Liver (tissue), 9 donors: ENCODE measurements around the gene CRYBG1. TPM values are rescaled to one million over a fixed set of nuclear protein-coding genes. Genes with fewer than 3 reads are reported as not detected.

Experiments used
- DNase-seq: peaks from one replicate; pipeline ENCODE4 v3.0.0-alpha.2; 2017; ENCODE audit warnings: low spot score
- H3K27ac ChIP-seq, 2 donors: one replicate each; pipeline ENCODE4 v1.7.0; 2013; ENCODE audit warnings: inconsistent platforms in 2 of 2, low read length in 2 of 2, control low read depth in 1 of 2, low read depth in 1 of 2, mild to moderate bottlenecking in 1 of 2
- H3K27me3 ChIP-seq, 4 donors: one replicate each; pipeline versions ENCODE4 v1.6.1 to v1.7.0; 2013; ENCODE audit warnings: low read length in 3 of 4, inconsistent platforms in 1 of 4, mild to moderate bottlenecking in 1 of 4, moderate library complexity in 1 of 4; ENCODE audit not compliant: control insufficient read depth in 4 of 4, insufficient read depth in 4 of 4
- H3K36me3 ChIP-seq, 4 donors: one replicate each; pipeline versions ENCODE4 v1.6.1 to v1.7.0; 2013; ENCODE audit warnings: low read length in 3 of 4, mild to moderate bottlenecking in 3 of 4, low read depth in 1 of 4, moderate library complexity in 1 of 4; ENCODE audit not compliant: control insufficient read depth in 4 of 4, insufficient read depth in 3 of 4
- H3K4me1 ChIP-seq, 4 donors: one replicate each; pipeline versions ENCODE4 v1.6.1 to v1.7.0; 2013; ENCODE audit warnings: low read length in 3 of 4, mild to moderate bottlenecking in 3 of 4, moderate library complexity in 1 of 4; ENCODE audit not compliant: control insufficient read depth in 4 of 4, insufficient read depth in 4 of 4
- H3K4me3 ChIP-seq, 3 donors: one replicate each; pipeline versions ENCODE4 v1.6.1 to v1.7.0; 2013; ENCODE audit warnings: low read length in 3 of 3, control low read depth in 1 of 3, low read depth in 1 of 3, mild to moderate bottlenecking in 1 of 3
- H3K9ac ChIP-seq, 2 donors: one replicate each; pipeline ENCODE4 v1.7.0; 2013; ENCODE audit warnings: low read length in 2 of 2, mild to moderate bottlenecking in 2 of 2, moderate library complexity in 2 of 2, control low read depth in 1 of 2, low read depth in 1 of 2
- H3K9me3 ChIP-seq, 4 donors: one replicate each; pipeline versions ENCODE4 v1.6.1 to v1.7.0; 2013; ENCODE audit warnings: low read length in 3 of 4; ENCODE audit not compliant: control insufficient read depth in 4 of 4
- EGR1 ChIP-seq, 2 donors: IDR thresholded peaks; 2 replicates each; pipeline ENCODE4 v1.6.1; 2016 to 2018; ENCODE audit warnings: antibody characterized with exemption in 2 of 2, low read depth in 2 of 2
- FOXA1 ChIP-seq: IDR thresholded peaks from 2 replicates; pipeline ENCODE4 v1.6.1; 2016; ENCODE audit warnings: antibody characterized with exemption
- FOXA2 ChIP-seq: IDR thresholded peaks from 2 replicates; pipeline ENCODE4 v1.6.1; 2016; ENCODE audit warnings: antibody characterized with exemption
- GABPA ChIP-seq, 2 donors: IDR thresholded peaks in 1 of 2; conservative IDR thresholded peaks in 1 of 2; 2 replicates each; pipeline ENCODE4 v1.6.1; 2016; ENCODE audit warnings: antibody characterized with exemption in 2 of 2, mild to moderate bottlenecking in 1 of 2, moderate library complexity in 1 of 2
- HNF4A ChIP-seq, 2 donors: conservative IDR thresholded peaks; 2 replicates each; pipeline ENCODE4 v1.6.1; 2016; ENCODE audit warnings: antibody characterized with exemption in 2 of 2, mild to moderate bottlenecking in 2 of 2
- JUND ChIP-seq, 2 donors: IDR thresholded peaks; 2 replicates each; pipeline ENCODE4 v1.6.1; 2016; ENCODE audit warnings: antibody characterized with exemption in 2 of 2
- NR2F2 ChIP-seq: IDR thresholded peaks from 2 replicates; pipeline ENCODE4 v1.6.1; 2016; ENCODE audit warnings: antibody characterized with exemption
- RAD21 ChIP-seq, 2 donors: IDR thresholded peaks; 2 replicates each; pipeline ENCODE4 v1.6.1; 2016; ENCODE audit warnings: antibody characterized with exemption in 2 of 2, mild to moderate bottlenecking in 2 of 2
- RXRA ChIP-seq, 2 donors: IDR thresholded peaks; 2 replicates each; pipeline ENCODE4 v1.6.1; 2017 to 2018; ENCODE audit warnings: antibody characterized with exemption in 2 of 2, mild to moderate bottlenecking in 1 of 2
- SP1 ChIP-seq: IDR thresholded peaks from 2 replicates; pipeline ENCODE4 v1.6.1; 2018; ENCODE audit warnings: antibody characterized with exemption, mild to moderate bottlenecking
- TAF1 ChIP-seq: conservative IDR thresholded peaks from 2 replicates; pipeline ENCODE4 v1.6.1; 2016; ENCODE audit warnings: antibody characterized with exemption, mild to moderate bottlenecking
- YY1 ChIP-seq: IDR thresholded peaks from 2 replicates; pipeline ENCODE4 v1.6.1; 2016; ENCODE audit warnings: antibody characterized with exemption, mild to moderate bottlenecking
- WGBS: extraction: QIAGEN DNeasy Blood & Tissue Kit; methylation state at CpG from one replicate; pipeline ENCODE4 v1.1.7; 2013; 5-methylcytosine and 5-hydroxymethylcytosine counted together
- polyA plus RNA-seq, 2 donors: library from polyadenylated mRNA; stranded (reverse) in 1 of 2; unstranded in 1 of 2; fragments of 200-250 nt in 1 of 2; fragments of >200 nt in 1 of 2; fragmentation: Nextera tagmentation in 1 of 2; extraction: Ambion mirVana in 1 of 2; gene quantifications; one replicate each; pipeline versions ENCODE4 v1.2.1 to v1.2.3, GENCODE V29; 2013 to 2015
- total RNA-seq, 2 donors: library from RNA; depleted of rRNA; stranded (reverse); fragments of >200 nt; gene quantifications; one replicate each; pipeline ENCODE4 v1.2.3, GENCODE V29; 2014
- TF ChIP-seq, protein P1 (sequence below): fragments of 150-350 bp; IDR thresholded peaks from 2 replicates; pipeline ENCODE4 v1.5.1; 2017; ENCODE audit warnings: improper control_type of control experiment, low read depth, low read length; ENCODE audit not compliant: missing input control
- TF ChIP-seq, protein P2 (sequence below): IDR thresholded peaks from 2 replicates; pipeline ENCODE4 v1.6.1; 2016; ENCODE audit warnings: antibody characterized with exemption
- TF ChIP-seq, protein P3 (sequence below): IDR thresholded peaks from 2 replicates; pipeline ENCODE4 v1.6.1; 2016; ENCODE audit warnings: antibody characterized with exemption
- TF ChIP-seq, protein P4 (sequence below): IDR thresholded peaks from 2 replicates; pipeline ENCODE4 v1.6.1; 2016; ENCODE audit warnings: antibody characterized with exemption, mild to moderate bottlenecking
- donor health status: healthy.
- donor health status: healthy.
- donor health status: healthy.
- donor health status: healthy.
- donor health status: healthy.

The CRYBG1 gene
- total and polyA plus RNA-seq, 4 donors = 2.3 to 8.7 (median 4.0) TPM

DNA sequence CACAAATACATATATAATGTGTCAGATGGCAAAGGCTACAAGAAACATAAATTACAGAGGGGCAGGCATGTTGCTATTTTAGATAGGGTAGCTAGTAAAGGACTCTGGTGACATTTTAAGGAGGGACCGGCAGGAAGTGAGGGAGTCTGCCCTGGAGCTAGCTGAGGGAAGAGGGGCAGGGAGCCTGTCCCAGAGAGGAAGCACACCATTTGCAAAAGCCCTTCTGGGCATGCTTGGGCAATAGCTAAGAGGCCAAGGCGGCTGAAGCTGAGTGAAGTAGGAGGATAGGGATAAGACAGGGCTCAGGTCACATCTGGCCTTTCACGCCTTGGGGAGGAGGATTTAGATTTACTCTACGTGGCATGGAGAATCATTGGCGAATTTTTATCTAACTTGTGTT is 172.5 kb downstream of the CRYBG1 start:
- no peak for DNase-seq
- no peaks in the 10 kb centered on the region for H3K27me3 ChIP-seq
- 76% methylated on average over 5 of the region's 5 CpGs for WGBS
- TF ChIP-seq TAF1 = no peak
- TF ChIP-seq, protein P1, sequence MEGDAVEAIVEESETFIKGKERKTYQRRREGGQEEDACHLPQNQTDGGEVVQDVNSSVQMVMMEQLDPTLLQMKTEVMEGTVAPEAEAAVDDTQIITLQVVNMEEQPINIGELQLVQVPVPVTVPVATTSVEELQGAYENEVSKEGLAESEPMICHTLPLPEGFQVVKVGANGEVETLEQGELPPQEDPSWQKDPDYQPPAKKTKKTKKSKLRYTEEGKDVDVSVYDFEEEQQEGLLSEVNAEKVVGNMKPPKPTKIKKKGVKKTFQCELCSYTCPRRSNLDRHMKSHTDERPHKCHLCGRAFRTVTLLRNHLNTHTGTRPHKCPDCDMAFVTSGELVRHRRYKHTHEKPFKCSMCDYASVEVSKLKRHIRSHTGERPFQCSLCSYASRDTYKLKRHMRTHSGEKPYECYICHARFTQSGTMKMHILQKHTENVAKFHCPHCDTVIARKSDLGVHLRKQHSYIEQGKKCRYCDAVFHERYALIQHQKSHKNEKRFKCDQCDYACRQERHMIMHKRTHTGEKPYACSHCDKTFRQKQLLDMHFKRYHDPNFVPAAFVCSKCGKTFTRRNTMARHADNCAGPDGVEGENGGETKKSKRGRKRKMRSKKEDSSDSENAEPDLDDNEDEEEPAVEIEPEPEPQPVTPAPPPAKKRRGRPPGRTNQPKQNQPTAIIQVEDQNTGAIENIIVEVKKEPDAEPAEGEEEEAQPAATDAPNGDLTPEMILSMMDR = no peak
- H3K36me3 ChIP-seq = peaks cover 0 to 27% (median 6%) of the 10 kb centered on the region in 4 donors
- H3K4me1 ChIP-seq = peaks cover 0 to 8% (median 0%) of the 10 kb centered on the region in 4 donors
- no peak overlapping the region for H3K9ac ChIP-seq
- no peaks in the 10 kb centered on the region for H3K9me3 ChIP-seq
- H3K4me3 ChIP-seq = no peak overlapping the region
- H3K27ac ChIP-seq = no peak overlapping the region

DNA sequence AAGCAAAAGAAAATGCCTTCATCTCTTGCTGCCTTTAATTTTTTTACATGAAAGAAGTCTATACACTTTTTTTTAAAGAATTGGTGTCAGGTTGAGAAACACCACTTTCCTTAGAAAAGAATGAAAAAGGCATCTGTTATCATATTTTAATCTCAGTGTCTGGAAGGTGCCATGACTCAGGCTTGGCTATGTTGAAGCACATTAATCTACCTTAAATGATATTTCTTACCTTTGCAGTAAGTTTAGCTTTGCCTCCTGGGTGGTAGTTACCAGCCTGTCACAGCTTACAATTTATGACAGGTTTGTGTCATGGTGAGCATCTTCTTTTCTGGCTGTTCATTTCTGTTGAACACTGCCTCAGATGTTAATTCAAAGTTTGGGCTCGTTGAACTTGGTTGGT is 173.5 kb downstream of the CRYBG1 start:
- Histone ChIP-seq H3K27me3 (no peaks in the 10 kb centered on the region), H3K27ac (no peak overlapping the region), H3K4me1 (peaks cover 0 to 8% (median 0%) of the 10 kb centered on the region in 4 donors), H3K9ac (no peak overlapping the region), H3K36me3 (peaks cover 0 to 27% (median 6%) of the 10 kb centered on the region in 4 donors), H3K9me3 (no peaks in the 10 kb centered on the region), H3K4me3 (no peak overlapping the region)
- no peak for DNase-seq
- no peak for TF ChIP-seq GABPA (IDR thresholded peaks at IDR 0.05 in 1 of 2, conservative IDR thresholded peaks at IDR 0.05 in 1 of 2)
- TF ChIP-seq, protein P2, sequence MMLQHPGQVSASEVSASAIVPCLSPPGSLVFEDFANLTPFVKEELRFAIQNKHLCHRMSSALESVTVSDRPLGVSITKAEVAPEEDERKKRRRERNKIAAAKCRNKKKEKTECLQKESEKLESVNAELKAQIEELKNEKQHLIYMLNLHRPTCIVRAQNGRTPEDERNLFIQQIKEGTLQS = no peak
- no peak for TF ChIP-seq TAF1
- no peak for TF ChIP-seq FOXA2
- TF ChIP-seq, protein P1 = no peak
- no peak for TF ChIP-seq RXRA (IDR thresholded peaks at IDR 0.05)
- TF ChIP-seq RAD21 (IDR thresholded peaks at IDR 0.05) = no peak
- no peak for TF ChIP-seq YY1
- 38% methylated on average over 1 of the region's 1 CpG for WGBS

DNA sequence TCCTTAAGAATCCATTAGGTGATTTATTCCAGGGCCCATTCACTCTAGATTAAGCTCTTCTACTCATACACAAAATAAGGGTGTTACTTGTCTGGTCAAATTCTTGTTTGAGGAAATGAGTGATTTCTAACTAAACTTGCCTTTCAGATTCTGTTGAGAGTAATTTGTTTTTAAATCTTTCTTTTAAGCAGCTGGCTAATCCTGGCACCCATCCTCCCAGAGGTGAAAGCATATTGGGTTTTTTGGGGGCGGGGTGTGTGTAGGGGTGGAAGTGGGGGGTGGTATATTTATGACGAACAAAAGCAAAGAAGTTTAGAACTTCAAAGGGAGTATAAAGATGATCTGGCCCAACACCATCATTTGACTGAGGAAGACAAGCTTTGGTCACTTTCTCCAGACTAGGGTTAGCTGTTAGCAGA is 174.1 kb downstream of the CRYBG1 start:
- WGBS = 73% methylated on average over 2 of the region's 2 CpGs
- Histone ChIP-seq H3K36me3 (peaks cover 0 to 24% (median 5%) of the 10 kb centered on the region in 4 donors), H3K9me3 (no peaks in the 10 kb centered on the region), H3K4me1 (peaks cover 0 to 3% (median 0%) of the 10 kb centered on the region in 4 donors), H3K27ac (no peak overlapping the region), H3K4me3 (no peak overlapping the region), H3K27me3 (no peaks in the 10 kb centered on the region), H3K9ac (no peak overlapping the region)
- no peak for DNase-seq
- TF ChIP-seq GABPA (IDR thresholded peaks at IDR 0.05 in 1 of 2, conservative IDR thresholded peaks at IDR 0.05 in 1 of 2) (no peak), NR2F2 (no peak), SP1 (no peak), RAD21 (IDR thresholded peaks at IDR 0.05) (no peak), TAF1 (no peak), YY1 (no peak), HNF4A (conservative IDR thresholded peaks at IDR 0.05) (no peak), FOXA1 (no peak), FOXA2 (no peak), JUND (IDR thresholded peaks at IDR 0.05) (no peak), RXRA (IDR thresholded peaks at IDR 0.05) (no peak), EGR1 (IDR thresholded peaks at IDR 0.05; ENCODE audit: low read depth in 2 of 2) (no peak)
- TF ChIP-seq, protein P3, sequence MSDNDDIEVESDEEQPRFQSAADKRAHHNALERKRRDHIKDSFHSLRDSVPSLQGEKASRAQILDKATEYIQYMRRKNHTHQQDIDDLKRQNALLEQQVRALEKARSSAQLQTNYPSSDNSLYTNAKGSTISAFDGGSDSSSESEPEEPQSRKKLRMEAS = no peak
- TF ChIP-seq, protein P1 = no peak
- TF ChIP-seq, protein P4, sequence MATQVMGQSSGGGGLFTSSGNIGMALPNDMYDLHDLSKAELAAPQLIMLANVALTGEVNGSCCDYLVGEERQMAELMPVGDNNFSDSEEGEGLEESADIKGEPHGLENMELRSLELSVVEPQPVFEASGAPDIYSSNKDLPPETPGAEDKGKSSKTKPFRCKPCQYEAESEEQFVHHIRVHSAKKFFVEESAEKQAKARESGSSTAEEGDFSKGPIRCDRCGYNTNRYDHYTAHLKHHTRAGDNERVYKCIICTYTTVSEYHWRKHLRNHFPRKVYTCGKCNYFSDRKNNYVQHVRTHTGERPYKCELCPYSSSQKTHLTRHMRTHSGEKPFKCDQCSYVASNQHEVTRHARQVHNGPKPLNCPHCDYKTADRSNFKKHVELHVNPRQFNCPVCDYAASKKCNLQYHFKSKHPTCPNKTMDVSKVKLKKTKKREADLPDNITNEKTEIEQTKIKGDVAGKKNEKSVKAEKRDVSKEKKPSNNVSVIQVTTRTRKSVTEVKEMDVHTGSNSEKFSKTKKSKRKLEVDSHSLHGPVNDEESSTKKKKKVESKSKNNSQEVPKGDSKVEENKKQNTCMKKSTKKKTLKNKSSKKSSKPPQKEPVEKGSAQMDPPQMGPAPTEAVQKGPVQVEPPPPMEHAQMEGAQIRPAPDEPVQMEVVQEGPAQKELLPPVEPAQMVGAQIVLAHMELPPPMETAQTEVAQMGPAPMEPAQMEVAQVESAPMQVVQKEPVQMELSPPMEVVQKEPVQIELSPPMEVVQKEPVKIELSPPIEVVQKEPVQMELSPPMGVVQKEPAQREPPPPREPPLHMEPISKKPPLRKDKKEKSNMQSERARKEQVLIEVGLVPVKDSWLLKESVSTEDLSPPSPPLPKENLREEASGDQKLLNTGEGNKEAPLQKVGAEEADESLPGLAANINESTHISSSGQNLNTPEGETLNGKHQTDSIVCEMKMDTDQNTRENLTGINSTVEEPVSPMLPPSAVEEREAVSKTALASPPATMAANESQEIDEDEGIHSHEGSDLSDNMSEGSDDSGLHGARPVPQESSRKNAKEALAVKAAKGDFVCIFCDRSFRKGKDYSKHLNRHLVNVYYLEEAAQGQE = no peak
